GM21786 (cell line): Measurements from ENCODE around the gene CHD1.
A peak's percentile ranks its signal among the peaks of the same experiment; 100 is the strongest.

ENCODE experiments used
- ATAC-seq: cut with Tn5 transposase; IDR thresholded peaks from one replicate; pipeline ENCODE4 v1.9.1; 2021; ENCODE audit not compliant: unreplicated experiment

The CHD1 gene

GRCh38 chr5:98905857-98906688, 22.7 kb downstream of the CHD1 start:
- peak; percentile 63 for ATAC-seq

- ATAC-seq: no peak
Measured at GRCh38 chr5:98904780-98905179, 24.0 kb downstream of the CHD1 start.

- ATAC-seq: no peak
Measured at GRCh38 chr5:98902733-98903132, 26.1 kb downstream of the CHD1 start.

- ATAC-seq: no peak
Measured at GRCh38 chr5:98899456-98899855, 29.4 kb downstream of the CHD1 start.

GRCh38 chr5:98898743-98899142, 30.1 kb downstream of the CHD1 start:
- ATAC-seq: no peak

GRCh38 chr5:98891591-98891990, 37.2 kb downstream of the CHD1 start:
- no peak for ATAC-seq

- no peak for ATAC-seq
Measured at GRCh38 chr5:98880598-98880997, 48.2 kb downstream of the CHD1 start.

- ATAC-seq: no peak
Measured at GRCh38 chr5:98880151-98880550, 48.7 kb downstream of the CHD1 start.

GRCh38 chr5:98877600-98877999, 51.2 kb downstream of the CHD1 start:
- no peak for ATAC-seq

GRCh38 chr5:98872674-98873073, 56.1 kb downstream of the CHD1 start:
- ATAC-seq: no peak

GRCh38 chr5:98865690-98866089, 63.1 kb downstream of the CHD1 start:
- ATAC-seq: no peak

- ATAC-seq: no peak
Measured at GRCh38 chr5:98847054-98847453, 81.8 kb downstream of the CHD1 start.

- ATAC-seq: no peak
Measured at GRCh38 chr5:98846520-98846919, 82.3 kb downstream of the CHD1 start.

- ATAC-seq: no peak
Measured at GRCh38 chr5:98845878-98846277, 82.9 kb downstream of the CHD1 start.

- ATAC-seq: no peak
Measured at GRCh38 chr5:98844865-98845264, 83.9 kb downstream of the CHD1 start.

- ATAC-seq: no peak
Measured at GRCh38 chr5:98843481-98843880, 85.3 kb downstream of the CHD1 start.

- ATAC-seq: no peak
Measured at GRCh38 chr5:98840946-98841345, 87.9 kb downstream of the CHD1 start.

GRCh38 chr5:98839469-98840383, 89.1 kb downstream of the CHD1 start:
- ATAC-seq: peak; percentile 73

- ATAC-seq: no peak
Measured at GRCh38 chr5:98836175-98836574, 92.6 kb downstream of the CHD1 start.

- no peak for ATAC-seq
Measured at GRCh38 chr5:98827588-98828284, 101.1 kb downstream of the CHD1 start.

GRCh38 chr5:98827161-98827560, 101.6 kb downstream of the CHD1 start:
- no peak for ATAC-seq
